Hippocampal formation (tissue), 2 donors: ENCODE results near the gene C18orf32.
"Not testable (repeated sequence)": the region's sequence is repeated elsewhere in the genome, so short reads cannot be mapped to it uniquely, and the experiment has no call there.

ENCODE experiments used
- DNase-seq, 2 donors: peaks; one replicate each; lab custom pipeline; 2025; lab: John Stamatoyannopoulos, UW

C18orf32 gene

GRCh38 chr18:49467599-49467998 is 19.4 kb downstream of the C18orf32 start:
- no peak for DNase-seq

DNA sequence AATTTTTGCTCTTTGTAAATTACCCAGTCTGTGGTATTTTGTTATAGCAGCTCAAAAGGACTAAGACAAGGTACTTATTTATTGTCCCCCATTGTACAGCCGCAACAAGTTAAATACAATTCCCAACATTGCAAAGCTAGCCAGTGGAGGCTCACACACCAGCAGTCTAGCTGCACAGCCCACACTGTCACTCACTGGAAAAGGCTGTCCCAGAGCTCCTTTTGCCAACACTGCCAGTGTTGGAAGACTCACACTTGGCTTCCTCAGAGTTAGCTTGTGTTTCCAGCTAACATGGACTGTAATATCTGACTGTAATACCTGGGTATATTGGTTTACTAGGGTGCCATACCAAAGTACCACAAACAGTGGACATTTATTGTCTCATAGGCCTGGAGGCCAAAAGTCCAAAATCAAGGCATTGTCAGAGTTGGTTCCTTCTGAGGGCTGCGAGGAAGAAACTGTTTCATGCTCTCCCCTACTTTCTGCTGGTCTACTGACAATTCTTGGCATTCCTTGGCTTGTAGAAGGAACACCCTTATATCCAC is 19.9 kb downstream of the C18orf32 start:
- DNase-seq: no peak

DNA sequence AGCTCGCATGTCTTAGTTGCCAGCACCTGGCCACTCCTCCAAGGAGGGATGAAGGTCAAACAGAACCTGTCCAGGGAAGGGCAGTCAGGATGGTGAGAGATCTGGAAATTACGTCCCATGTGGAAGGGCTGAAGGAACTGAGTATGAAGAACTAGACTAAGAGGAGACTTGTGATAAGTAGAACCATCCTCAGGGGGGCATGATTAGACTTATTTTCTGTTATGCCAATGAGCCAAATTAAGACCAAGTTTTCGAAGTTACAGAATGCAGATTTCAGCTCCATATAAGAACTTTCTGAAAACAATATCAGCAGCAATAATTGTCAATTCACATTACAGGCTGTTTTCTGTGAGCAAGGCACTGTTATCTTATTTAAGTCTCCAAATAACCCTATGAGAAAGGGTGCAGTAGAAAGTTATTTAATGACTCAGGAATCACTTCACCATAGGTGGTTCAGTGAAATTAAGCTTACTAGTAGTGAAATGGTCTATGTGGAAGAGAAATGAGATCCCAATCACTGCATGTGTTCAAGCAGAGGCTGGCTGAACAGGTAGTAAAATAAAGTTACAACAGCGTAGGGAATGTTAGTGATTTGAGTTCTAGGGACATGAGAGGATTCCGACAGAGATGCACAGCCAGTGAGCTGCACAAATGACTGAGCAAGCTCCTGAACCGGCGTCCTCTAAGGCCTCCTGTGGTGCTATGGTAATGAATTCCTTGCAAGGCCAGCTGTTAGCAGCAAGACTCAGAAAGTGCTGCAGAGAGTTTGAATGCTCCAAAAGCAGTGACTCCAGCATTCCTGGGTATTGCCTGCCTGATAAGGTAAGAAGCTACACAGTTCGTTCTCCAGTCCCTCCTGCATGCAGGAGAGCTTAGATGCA is 22.1 kb downstream of the C18orf32 start:
- DNase-seq: no peak

GRCh38 chr18:49461602-49461977 is 25.4 kb downstream of the C18orf32 start:
- DNase-seq: no peak

DNA sequence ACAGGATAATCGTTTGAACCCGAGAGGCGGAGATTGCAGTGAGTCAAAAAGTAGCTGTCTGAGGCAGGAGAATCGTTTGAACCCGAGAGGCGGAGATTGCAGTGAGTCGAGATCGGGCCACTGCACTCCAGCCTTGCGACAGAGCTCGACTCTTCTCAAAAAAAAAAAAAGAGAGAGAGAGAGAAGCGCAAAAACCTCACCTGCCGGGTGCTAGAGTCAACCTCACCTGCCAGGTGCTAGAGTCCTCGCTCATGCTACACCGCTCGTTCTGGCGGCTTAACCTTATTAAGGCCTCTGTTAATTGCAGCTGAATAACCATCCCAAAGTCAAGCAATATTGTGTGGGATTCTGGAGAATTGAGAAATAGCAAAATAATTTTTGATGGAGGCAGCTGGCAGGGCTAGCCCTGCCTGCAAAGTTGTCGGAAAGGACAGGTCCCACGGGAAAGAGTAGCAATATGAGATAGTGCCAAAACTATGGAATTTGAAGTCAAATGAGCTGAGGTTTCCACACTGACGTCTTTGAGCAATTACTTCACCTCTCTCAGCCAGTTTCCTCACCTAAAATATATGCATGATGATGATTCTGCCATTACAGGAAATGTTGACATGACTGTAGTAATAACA is 25.9 kb downstream of the C18orf32 start:
- DNase-seq: no peak

DNA sequence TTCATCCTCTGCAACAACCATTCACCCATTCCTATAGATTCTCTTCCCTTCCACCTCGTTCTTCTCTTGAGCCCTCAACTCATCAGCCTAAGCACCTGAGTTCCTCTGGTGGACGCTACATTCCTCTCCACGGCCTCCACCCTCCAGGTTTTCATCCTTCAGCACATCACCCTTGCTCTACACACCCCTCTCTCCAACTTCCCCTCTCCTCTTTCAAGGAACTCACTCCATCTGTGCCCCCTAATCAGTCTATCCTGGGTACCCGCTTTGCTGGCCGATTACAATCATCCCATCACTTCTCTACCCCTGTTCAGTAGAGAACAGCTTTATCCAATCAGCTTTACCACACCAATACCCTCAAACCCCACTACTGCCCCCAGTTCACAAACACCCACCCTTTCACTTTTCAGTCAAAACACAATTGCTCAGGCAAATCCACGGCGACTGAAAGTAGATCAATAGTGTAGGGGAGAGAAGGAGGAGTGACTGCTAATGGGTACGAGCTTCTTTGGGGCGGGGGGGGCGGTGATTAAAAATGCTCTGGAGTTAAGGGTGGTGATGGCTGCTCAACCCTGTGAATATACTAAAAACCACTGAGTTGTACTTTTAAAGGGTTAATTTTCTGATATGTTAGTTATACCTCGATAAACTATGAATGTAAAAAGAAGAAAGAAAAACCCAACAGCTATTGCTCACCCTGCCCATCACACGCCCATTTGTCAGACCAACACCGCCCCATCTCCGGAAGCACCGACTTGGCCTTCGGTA is 27.4 kb downstream of the C18orf32 start:
- no peak for DNase-seq

- no peak for DNase-seq
These were observed 29.4 kb downstream of the C18orf32 start for GRCh38 chr18:49457616-49458015.

DNA sequence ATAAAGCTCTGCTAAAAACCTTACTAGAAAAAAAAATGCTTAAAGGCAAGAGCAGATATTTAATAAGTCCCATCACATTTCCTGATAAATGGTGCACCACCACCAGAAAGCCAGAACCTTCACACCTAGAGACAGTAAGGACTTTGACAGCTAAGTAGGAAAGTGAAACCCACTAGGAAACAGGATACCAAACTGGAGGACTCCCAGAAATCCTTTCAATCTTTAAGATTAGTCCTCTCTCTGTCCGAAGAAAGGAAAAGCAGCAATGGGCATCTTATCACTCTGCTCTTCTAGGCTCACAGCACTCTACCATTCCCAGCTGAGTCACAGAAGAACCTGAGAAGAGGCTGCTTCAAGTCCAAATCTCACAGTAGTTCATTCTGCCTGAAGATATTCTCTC is 30.2 kb downstream of the C18orf32 start:
- DNase-seq: no peak

GRCh38 chr18:49452534-49452933 is 34.5 kb downstream of the C18orf32 start:
- DNase-seq: not testable (repeated sequence)

GRCh38 chr18:49447810-49448745 is 39.0 kb downstream of the C18orf32 start:
- no peak for DNase-seq

GRCh38 chr18:49446481-49446880 is 40.6 kb downstream of the C18orf32 start:
- DNase-seq: no peak

DNA sequence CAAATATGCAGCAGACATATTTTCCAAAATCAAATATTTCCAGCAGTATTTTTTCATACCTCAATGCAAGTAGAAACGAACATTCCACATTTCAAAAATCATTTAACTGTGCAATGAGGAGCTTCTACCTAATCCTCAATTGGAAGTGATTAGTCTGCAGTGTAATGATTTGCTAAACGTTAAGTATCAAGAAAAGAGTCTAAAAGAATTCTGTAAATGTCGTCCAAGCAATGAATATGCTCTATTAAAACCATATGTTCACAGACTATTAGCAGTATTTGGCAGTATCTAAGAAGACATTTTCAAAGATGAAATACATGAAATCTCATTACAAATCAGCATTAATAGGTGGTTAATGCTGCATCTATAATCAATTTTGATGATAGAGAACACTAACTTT is 42.5 kb downstream of the C18orf32 start:
- DNase-seq: no peak

GRCh38 chr18:49443837-49444236 is 43.2 kb downstream of the C18orf32 start:
- no peak for DNase-seq

GRCh38 chr18:49441338-49441938 is 45.6 kb downstream of the C18orf32 start:
- no peak for DNase-seq

DNA sequence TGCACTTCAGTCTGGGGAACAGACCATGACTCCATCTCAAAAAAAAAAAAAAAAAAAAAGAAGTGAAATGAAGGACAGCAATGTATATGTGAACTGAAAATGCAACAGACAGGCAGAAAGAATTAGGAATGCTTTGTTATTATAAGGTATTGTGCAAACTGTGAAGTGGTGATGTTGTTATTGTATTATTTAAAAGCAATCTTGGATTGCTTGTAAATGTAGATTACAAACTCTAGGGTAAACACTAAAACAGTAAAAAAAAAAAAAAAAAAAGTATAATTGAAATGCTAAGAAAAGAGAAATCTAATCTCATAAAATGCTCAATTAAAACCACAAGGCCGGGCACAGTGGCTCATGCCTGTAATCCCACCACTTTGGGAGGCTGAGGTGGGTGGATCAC is 51.9 kb downstream of the C18orf32 start:
- no peak for DNase-seq

DNA sequence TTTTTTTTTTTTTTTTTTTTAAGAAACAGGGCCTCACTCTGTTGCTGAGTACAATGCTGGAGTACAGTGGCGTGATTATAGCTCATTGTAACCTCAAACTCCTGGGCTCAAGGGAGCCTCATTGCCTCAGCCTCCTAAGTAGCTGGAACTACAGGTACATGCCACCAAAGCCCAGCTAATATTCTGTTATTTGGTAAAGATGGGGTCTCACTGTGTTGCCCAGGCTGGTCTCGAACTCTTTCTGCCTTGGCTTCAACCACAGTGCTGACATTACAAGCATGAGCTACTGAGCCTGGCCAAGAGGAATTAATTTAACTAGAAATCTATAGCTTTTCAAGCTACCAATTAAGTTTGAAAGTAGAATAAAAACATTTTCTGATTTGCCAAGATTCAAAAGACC is 54.4 kb downstream of the C18orf32 start:
- DNase-seq: no peak

GRCh38 chr18:49431165-49431962 is 55.7 kb downstream of the C18orf32 start:
- DNase-seq: no peak
